AG04449 (cell line): ENCODE measurements around the gene PTGIR.

Source experiments
- CTCF ChIA-PET: fragments of 350-600 bp; formaldehyde crosslinking; extraction: SDS; loops from one replicate; lab custom pipeline; 2021; ENCODE audit warnings: antibody characterized with exemption; lab: Yijun Ruan, JAX
- POLR2A ChIA-PET: fragments of 400-600, 350-600 bp; formaldehyde crosslinking; extraction: SDS; loops from one replicate; lab custom pipeline; 2020; ENCODE audit warnings: antibody characterized with exemption, inconsistent platforms; lab: Yijun Ruan, JAX
- DNase-seq: peaks from one replicate; pipeline ENCODE4 v3.0.0-alpha.2; 2010; ENCODE audit warnings: low read depth, low spot score
- H3K4me3 ChIP-seq: 2 replicates; pipeline ENCODE4 v1.5.1; 2011; ENCODE audit warnings: low read depth, mild to moderate bottlenecking, control low read depth, low read length
- CTCF ChIP-seq: IDR thresholded peaks from one replicate; pipeline ENCODE4 v1.5.1; 2011; ENCODE audit warnings: mild to moderate bottlenecking, moderate library complexity, low read length, control low read depth, inconsistent platforms; ENCODE audit not compliant: insufficient read depth; ENCODE audit errors: missing control alignments

Gene PTGIR

GRCh38 chr19:46644720-46645119 lies 19.8 kb upstream of the PTGIR start:
- no peak for TF ChIP-seq CTCF
- POLR2A ChIA-PET, result no interaction called here

GRCh38 chr19:46640656-46641055 lies 15.8 kb upstream of the PTGIR start:
- no peak for TF ChIP-seq CTCF
- ChIA-PET POLR2A (interaction anchor here (0.7 kb wide), 1 partner anchor 85 kb away, joined by 3 read pairs; no protein-coding TSS in a partner anchor), CTCF (interaction anchor here (1.0 to 1.5 kb wide), 4 partner anchors 14 to 75 kb away, joined by 3 to 4 read pairs (median 4); no protein-coding TSS in a partner anchor)
- no peak for DNase-seq
- no peak overlapping the region for H3K4me3 ChIP-seq

More at GRCh38 chr19:46644720-46645119, 19.8 kb upstream of the PTGIR start:
- no peak overlapping the region for H3K4me3 ChIP-seq
- CTCF ChIA-PET, result interaction anchor here (0.7 to 5.8 kb wide), 6 partner anchors 11 to 59 kb away, joined by 3 to 38 read pairs (median 6); partner anchors contain the start of gene DACT3
- no peak for DNase-seq

- CTCF ChIA-PET, result interaction anchor here (0.7 to 1.5 kb wide), 7 partner anchors 13 to 82 kb away, joined by 3 to 4 read pairs (median 3); no protein-coding TSS in a partner anchor
- POLR2A ChIA-PET, result interaction anchor here (0.7 kb wide), 1 partner anchor 84 kb away, joined by 3 read pairs; no protein-coding TSS in a partner anchor
- no peak for TF ChIP-seq CTCF
- H3K4me3 ChIP-seq, result peak overlapping the region; percentile 59
- DNase-seq, result no peak
Observed at GRCh38 chr19:46639358-46640182, 14.7 kb upstream of the PTGIR start.

- TF ChIP-seq CTCF, result no peak
- ChIA-PET CTCF (interaction anchor here (0.8 to 2.2 kb wide), 7 partner anchors 12 to 60 kb away, joined by 3 to 23 read pairs (median 4); partner anchors contain the start of genes DACT3 and PTGIR), POLR2A (no interaction called here)
- no peak for DNase-seq
- no peak overlapping the region for H3K4me3 ChIP-seq
Observed at GRCh38 chr19:46637224-46637623, 12.3 kb upstream of the PTGIR start.

- POLR2A ChIA-PET, result no interaction called here
- TF ChIP-seq CTCF, result no peak
- CTCF ChIA-PET, result interaction anchor here (0.8 to 2.2 kb wide), 5 partner anchors 11 to 31 kb away, joined by 3 to 23 read pairs (median 5); partner anchors contain the start of genes DACT3 and PTGIR
- no peak within 1 kb of the TSS for H3K4me3 ChIP-seq
- no peak for DNase-seq
Observed at GRCh38 chr19:46635920-46636761, 11.3 kb upstream of the PTGIR start, which contains the start of gene GNG8. GNG8 (minus strand) TSS chr19:46636202; CDS start chr19:46634682, 1,520 bp downstream.
